Measurements from ENCODE around the gene GLB1L3. TPM values are rescaled to one million over a fixed set of nuclear protein-coding genes. Genes with fewer than 3 reads are reported as not detected.
A peak's percentile ranks its signal among the peaks of the same experiment; 100 is the strongest.

GLB1L3 gene
- total and polyA plus RNA-seq, 2 donors from 2014 or later, result 0.06 to 0.17 TPM

- Histone ChIP-seq H3K9me3 (ENCODE audit: control insufficient read depth in 2 of 3, insufficient read depth in 1 of 3, low read length in 3 of 3) (no peaks in the 10 kb centered on the region), H3K27ac (ENCODE audit: low read depth in 2 of 2, low read length in 2 of 2) (no peak overlapping the region), H3K27me3 (ENCODE audit: control insufficient read depth, insufficient read depth, low read length) (no peaks in the 10 kb centered on the region), H3K4me1 (ENCODE audit: control insufficient read depth in 2 of 3, insufficient read depth in 2 of 3, low read depth in 1 of 3, low read length in 3 of 3) (peaks cover 0 to 2% (median 0%) of the 10 kb centered on the region in 3 donors), H3K36me3 (ENCODE audit: control insufficient read depth in 2 of 3, insufficient read depth in 3 of 3, low read length in 3 of 3) (peaks cover 0 to 53% (median 33%) of the 10 kb centered on the region in 3 donors), H3K9ac (ENCODE audit: low read length in 3 of 3) (no peak overlapping the region), H3K4me3 (ENCODE audit: low read length in 3 of 3) (no peak overlapping the region)
- FAIRE-seq, result no peak
- intact Hi-C loops (cut with DNase I), result no loop called here
- no peak for DNase-seq
- TF ChIP-seq, protein P1, sequence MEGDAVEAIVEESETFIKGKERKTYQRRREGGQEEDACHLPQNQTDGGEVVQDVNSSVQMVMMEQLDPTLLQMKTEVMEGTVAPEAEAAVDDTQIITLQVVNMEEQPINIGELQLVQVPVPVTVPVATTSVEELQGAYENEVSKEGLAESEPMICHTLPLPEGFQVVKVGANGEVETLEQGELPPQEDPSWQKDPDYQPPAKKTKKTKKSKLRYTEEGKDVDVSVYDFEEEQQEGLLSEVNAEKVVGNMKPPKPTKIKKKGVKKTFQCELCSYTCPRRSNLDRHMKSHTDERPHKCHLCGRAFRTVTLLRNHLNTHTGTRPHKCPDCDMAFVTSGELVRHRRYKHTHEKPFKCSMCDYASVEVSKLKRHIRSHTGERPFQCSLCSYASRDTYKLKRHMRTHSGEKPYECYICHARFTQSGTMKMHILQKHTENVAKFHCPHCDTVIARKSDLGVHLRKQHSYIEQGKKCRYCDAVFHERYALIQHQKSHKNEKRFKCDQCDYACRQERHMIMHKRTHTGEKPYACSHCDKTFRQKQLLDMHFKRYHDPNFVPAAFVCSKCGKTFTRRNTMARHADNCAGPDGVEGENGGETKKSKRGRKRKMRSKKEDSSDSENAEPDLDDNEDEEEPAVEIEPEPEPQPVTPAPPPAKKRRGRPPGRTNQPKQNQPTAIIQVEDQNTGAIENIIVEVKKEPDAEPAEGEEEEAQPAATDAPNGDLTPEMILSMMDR (IDR thresholded peaks at IDR 0.05; ENCODE audit: borderline replicate concordance, extremely low read depth, insufficient read depth), result no peak
Measured at GRCh38 chr11:134260503-134260902, 15.7 kb upstream of the GLB1L3 start.

DNA sequence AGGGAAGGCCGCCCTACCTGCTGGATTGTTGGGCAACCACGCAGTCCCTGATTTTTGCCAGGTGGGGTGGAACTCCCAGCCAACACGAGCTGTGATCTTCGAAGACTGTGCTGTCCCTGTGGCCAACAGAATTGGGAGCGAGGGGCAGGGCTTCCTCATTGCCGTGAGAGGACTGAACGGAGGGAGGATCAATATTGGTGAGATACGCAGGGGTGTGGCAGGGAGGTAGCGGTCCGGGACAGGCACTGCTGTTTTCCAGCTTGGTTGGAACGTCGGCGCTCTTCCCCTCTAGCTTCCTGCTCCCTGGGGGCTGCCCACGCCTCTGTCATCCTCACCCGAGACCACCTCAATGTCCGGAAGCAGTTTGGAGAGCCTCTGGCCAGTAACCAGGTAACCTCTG lies 15.2 kb upstream of the GLB1L3 start:
- intact Hi-C loops (cut with DNase I), result no loop called here
- no peaks in the 10 kb centered on the region for H3K27me3 ChIP-seq (ENCODE audit: control insufficient read depth, insufficient read depth, low read length)
- no peaks in the 10 kb centered on the region for H3K9me3 ChIP-seq (ENCODE audit: control insufficient read depth in 2 of 3, insufficient read depth in 1 of 3, low read length in 3 of 3)
- no peaks in the 10 kb centered on the region for H3K4me1 ChIP-seq (ENCODE audit: control insufficient read depth in 2 of 3, insufficient read depth in 2 of 3, low read depth in 1 of 3, low read length in 3 of 3)
- no peak overlapping the region for H3K27ac ChIP-seq (ENCODE audit: low read depth in 2 of 2, low read length in 2 of 2)
- H3K36me3 ChIP-seq (ENCODE audit: control insufficient read depth in 2 of 3, insufficient read depth in 3 of 3, low read length in 3 of 3), result peaks cover 0 to 53% (median 33%) of the 10 kb centered on the region in 3 donors
- H3K9ac ChIP-seq (ENCODE audit: low read length in 3 of 3), result no peak overlapping the region
- TF ChIP-seq, protein P1 (IDR thresholded peaks at IDR 0.05; ENCODE audit: borderline replicate concordance, extremely low read depth, insufficient read depth), result no peak
- no peak for FAIRE-seq
- DNase-seq, result no peak
- H3K4me3 ChIP-seq (ENCODE audit: low read length in 3 of 3), result no peak overlapping the region

GRCh38 chr11:134261626-134262488 lies 14.3 kb upstream of the GLB1L3 start:
- no peak overlapping the region for H3K9ac ChIP-seq (ENCODE audit: low read length in 3 of 3)
- no peak overlapping the region for H3K4me3 ChIP-seq (ENCODE audit: low read length in 3 of 3)
- no peaks in the 10 kb centered on the region for H3K27me3 ChIP-seq (ENCODE audit: control insufficient read depth, insufficient read depth, low read length)
- intact Hi-C loops (cut with DNase I), result no loop called here
- TF ChIP-seq, protein P1 (IDR thresholded peaks at IDR 0.05; ENCODE audit: borderline replicate concordance, extremely low read depth, insufficient read depth), result peak; percentile 21
- no peaks in the 10 kb centered on the region for H3K4me1 ChIP-seq (ENCODE audit: control insufficient read depth in 2 of 3, insufficient read depth in 2 of 3, low read depth in 1 of 3, low read length in 3 of 3)
- peaks cover 0 to 53% (median 33%) of the 10 kb centered on the region in 3 donors for H3K36me3 ChIP-seq (ENCODE audit: control insufficient read depth in 2 of 3, insufficient read depth in 3 of 3, low read length in 3 of 3)
- H3K27ac ChIP-seq (ENCODE audit: low read depth in 2 of 2, low read length in 2 of 2), result no peak overlapping the region
- DNase-seq (peak in 3 of 5 donors; percentile 7 to 29 (median 17)), FAIRE-seq (no peak)
- no peaks in the 10 kb centered on the region for H3K9me3 ChIP-seq (ENCODE audit: control insufficient read depth in 2 of 3, insufficient read depth in 1 of 3, low read length in 3 of 3)

Measured in kidney (tissue), 14 donors.